Bronchial epithelial cell (primary cell): Measurements from ENCODE around the gene NIM1K. TPM values are rescaled to one million over a fixed set of nuclear protein-coding genes. Genes with fewer than 3 reads are reported as not detected.
A peak's percentile ranks its signal among the peaks of the same experiment; 100 is the strongest.

Source experiments
- DNase-seq: peaks from one replicate; pipeline ENCODE4 v3.0.0-alpha.2; 2010; ENCODE audit warnings: low read depth
- FAIRE-seq: peaks from 2 replicates; lab custom pipeline; 2011; peaks lifted over from hg19 to GRCh38; lab: Jason Lieb, UNC
- H3K27me3 ChIP-seq: 2 replicates; pipeline ENCODE4 v1.5.1; 2011; ENCODE audit warnings: low read length; ENCODE audit not compliant: control insufficient read depth, insufficient read depth
- H3K36me3 ChIP-seq: 2 replicates; pipeline ENCODE4 v1.5.1; 2011; ENCODE audit warnings: low read length; ENCODE audit not compliant: control insufficient read depth, insufficient read depth
- H3K4me3 ChIP-seq: 2 replicates; pipeline ENCODE4 v1.5.1; 2011; ENCODE audit warnings: mild to moderate bottlenecking, low read depth, low read length, control low read depth
- CTCF ChIP-seq: IDR thresholded peaks from 2 replicates; pipeline ENCODE4 v1.5.1; 2011; ENCODE audit warnings: mild to moderate bottlenecking, moderate library complexity, low read length, control low read depth, inconsistent platforms; ENCODE audit not compliant: insufficient read depth, severe bottlenecking
- total RNA-seq: library from RNA; depleted of rRNA; stranded (reverse); fragments of >200 nt; gene quantifications from 2 replicates; pipeline ENCODE4 v1.2.1, GENCODE V29; 2014

NIM1K gene
- total RNA-seq, 1 donor from 2014 or later = not detected

- H3K4me3 ChIP-seq = no peak overlapping the region
- FAIRE-seq (no peak), DNase-seq (peak; percentile 29)
- peaks cover 3% of the 10 kb centered on the region for H3K27me3 ChIP-seq
- no peak for TF ChIP-seq CTCF
- no peaks in the 10 kb centered on the region for H3K36me3 ChIP-seq
Observed at GRCh38 chr5:43190755-43191603, 1.0 kb upstream of the NIM1K start.

GRCh38 chr5:43192558-43193180, 644 bp downstream of the NIM1K start:
- TF ChIP-seq CTCF = no peak
- FAIRE-seq (no peak), DNase-seq (peak; percentile 12)
- Histone ChIP-seq H3K36me3 (no peaks in the 10 kb centered on the region), H3K27me3 (peaks cover 3% of the 10 kb centered on the region), H3K4me3 (peak overlapping the region; percentile 40)

- FAIRE-seq = no peak
- DNase-seq = peak; percentile 85
Observed at GRCh38 chr5:43193181-43193893, 1.3 kb downstream of the NIM1K start.

GRCh38 chr5:43193894-43194265, 1.9 kb downstream of the NIM1K start:
- no peaks in the 10 kb centered on the region for H3K36me3 ChIP-seq
- DNase-seq (no peak), FAIRE-seq (no peak)
- H3K4me3 ChIP-seq = no peak overlapping the region
- TF ChIP-seq CTCF = no peak
- peaks cover 3% of the 10 kb centered on the region for H3K27me3 ChIP-seq

More at GRCh38 chr5:43193181-43193893, 1.3 kb downstream of the NIM1K start:
- no peak for TF ChIP-seq CTCF
- no peaks in the 10 kb centered on the region for H3K36me3 ChIP-seq
- peaks cover 3% of the 10 kb centered on the region for H3K27me3 ChIP-seq
- H3K4me3 ChIP-seq = peak overlapping the region; percentile 40

GRCh38 chr5:43195670-43196265, 3.7 kb downstream of the NIM1K start:
- Histone ChIP-seq H3K4me3 (no peak overlapping the region), H3K27me3 (peaks cover 3% of the 10 kb centered on the region), H3K36me3 (no peaks in the 10 kb centered on the region)
- no peak for FAIRE-seq
- TF ChIP-seq CTCF = no peak
- DNase-seq = no peak
